Measurements from ENCODE around the gene YTHDC1.

DNA sequence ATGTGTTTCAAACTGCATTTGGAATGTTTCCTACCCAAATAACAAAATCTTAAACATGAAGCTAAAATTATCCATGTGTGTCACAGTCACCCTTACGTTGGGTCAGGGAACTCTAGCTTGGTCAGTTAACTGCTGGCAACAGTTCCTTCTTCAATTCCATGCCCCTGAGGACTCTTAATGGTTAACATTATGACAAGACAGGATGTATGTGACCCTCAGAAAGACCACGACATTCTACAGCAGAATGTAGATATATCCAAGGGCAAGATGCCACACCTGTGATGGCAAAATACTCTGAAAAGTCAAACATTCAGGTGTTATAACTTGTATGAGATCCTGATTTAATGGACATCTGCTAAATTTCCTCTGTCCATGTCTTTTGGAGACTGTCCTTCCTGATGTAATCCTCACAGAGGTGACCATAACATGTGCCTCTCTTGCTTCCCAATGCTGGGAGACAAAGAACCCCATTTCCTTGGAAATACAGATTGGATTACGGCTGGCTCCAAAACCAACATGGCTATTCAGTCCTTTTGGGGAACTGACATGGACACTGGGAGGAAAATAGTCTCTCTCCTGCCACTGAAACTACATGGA lies 39.1 kb downstream of the YTHDC1 start:
- TF ChIP-seq, protein P1, sequence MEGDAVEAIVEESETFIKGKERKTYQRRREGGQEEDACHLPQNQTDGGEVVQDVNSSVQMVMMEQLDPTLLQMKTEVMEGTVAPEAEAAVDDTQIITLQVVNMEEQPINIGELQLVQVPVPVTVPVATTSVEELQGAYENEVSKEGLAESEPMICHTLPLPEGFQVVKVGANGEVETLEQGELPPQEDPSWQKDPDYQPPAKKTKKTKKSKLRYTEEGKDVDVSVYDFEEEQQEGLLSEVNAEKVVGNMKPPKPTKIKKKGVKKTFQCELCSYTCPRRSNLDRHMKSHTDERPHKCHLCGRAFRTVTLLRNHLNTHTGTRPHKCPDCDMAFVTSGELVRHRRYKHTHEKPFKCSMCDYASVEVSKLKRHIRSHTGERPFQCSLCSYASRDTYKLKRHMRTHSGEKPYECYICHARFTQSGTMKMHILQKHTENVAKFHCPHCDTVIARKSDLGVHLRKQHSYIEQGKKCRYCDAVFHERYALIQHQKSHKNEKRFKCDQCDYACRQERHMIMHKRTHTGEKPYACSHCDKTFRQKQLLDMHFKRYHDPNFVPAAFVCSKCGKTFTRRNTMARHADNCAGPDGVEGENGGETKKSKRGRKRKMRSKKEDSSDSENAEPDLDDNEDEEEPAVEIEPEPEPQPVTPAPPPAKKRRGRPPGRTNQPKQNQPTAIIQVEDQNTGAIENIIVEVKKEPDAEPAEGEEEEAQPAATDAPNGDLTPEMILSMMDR (IDR thresholded peaks at IDR 0.05), result no peak
- TF ChIP-seq EP300 (IDR thresholded peaks at IDR 0.05), result no peak
- TF ChIP-seq POLR2A (IDR thresholded peaks at IDR 0.05), result no peak
- TF ChIP-seq POLR2AphosphoS5 (IDR thresholded peaks at IDR 0.05), result no peak

Measured in stomach (tissue), 4 donors.